PC-9 (cell line): ENCODE results near the gene FGF13. TPM values are rescaled to one million over a fixed set of nuclear protein-coding genes. Genes with fewer than 3 reads are reported as not detected.

ENCODE experiments used
- BruUV-seq: library from RNA; stranded (reverse); fragments of 400-500 nt; replicated peaks from 2 replicates; lab custom pipeline; 2021; lab: Mats Ljungman, UMichigan
- CTCF ChIA-PET: fragments of 300-600 bp; sonication (Branson Sonifier 250); formaldehyde crosslinking; loops from one replicate; lab custom pipeline; 2022; ENCODE audit warnings: antibody characterized with exemption; lab: Charles Lee
- POLR2A ChIA-PET: fragments of 300-600 bp; sonication (Branson Sonifier 250); formaldehyde crosslinking; loops from one replicate; lab custom pipeline; 2022; ENCODE audit warnings: antibody characterized with exemption; ENCODE audit not compliant: unreplicated experiment; lab: Charles Lee
- DNase-seq, 2 experiments: peaks; one replicate each; pipeline versions ENCODE4 v3.0.0 to v3.0.0-alpha.2; 2015 to 2022; ENCODE audit warnings: mixed read lengths in 1 of 2
- H2AFZ ChIP-seq: fragments of 200-600 bp; sonication (generic); 2 replicates; pipeline ENCODE4 v1.8.1; 2017; ENCODE audit warnings: antibody characterized with exemption
- H3F3A ChIP-seq: fragments of 200-600 bp; sonication (generic); 2 replicates; pipeline ENCODE4 v1.8.1; 2017; ENCODE audit warnings: antibody characterized with exemption, mild to moderate bottlenecking, low read depth; ENCODE audit not compliant: insufficient read depth
- H3K27ac ChIP-seq: fragments of 200-600 bp; sonication (generic); 2 replicates; pipeline ENCODE4 v1.6.1; 2016; ENCODE audit warnings: mixed run types
- H3K27me3 ChIP-seq: fragments of 200-600 bp; sonication (generic); 2 replicates; pipeline ENCODE4 v1.6.1; 2016; ENCODE audit warnings: low read depth, mixed run types; ENCODE audit not compliant: insufficient read depth
- H3K36me3 ChIP-seq: fragments of 200-600 bp; sonication (generic); 2 replicates; pipeline ENCODE4 v1.6.1; 2016; ENCODE audit warnings: low read depth, mixed run types
- H3K4me1 ChIP-seq: fragments of 200-600 bp; sonication (generic); replicated peaks from 2 replicates; pipeline ENCODE4 v1.6.1; 2016; ENCODE audit warnings: mixed run types; ENCODE audit not compliant: insufficient read depth
- H3K4me2 ChIP-seq: fragments of 200-600 bp; sonication (generic); 2 replicates; pipeline ENCODE4 v1.6.1; 2017; ENCODE audit warnings: mixed run types
- H3K4me3 ChIP-seq: fragments of 200-600 bp; sonication (generic); 2 replicates; pipeline ENCODE4 v1.6.1; 2016; ENCODE audit warnings: mixed run types
- H3K79me2 ChIP-seq: fragments of 200-600 bp; sonication (generic); 2 replicates; pipeline ENCODE4 v1.6.1; 2017; ENCODE audit warnings: low read depth, mixed run types
- H3K9me2 ChIP-seq: fragments of 200-600 bp; sonication (generic); 2 replicates; pipeline ENCODE4 v1.8.1; 2017; ENCODE audit warnings: mild to moderate bottlenecking; ENCODE audit not compliant: insufficient read depth
- H3K9me3 ChIP-seq: fragments of 200-600 bp; sonication (generic); 2 replicates; pipeline ENCODE4 v1.8.1; 2016; ENCODE audit warnings: low read depth; ENCODE audit not compliant: insufficient read depth
- H4K20me1 ChIP-seq: fragments of 200-600 bp; sonication (generic); 2 replicates; pipeline ENCODE4 v1.8.1; 2017; ENCODE audit not compliant: insufficient read depth
- CTCF ChIP-seq: fragments of 200-600 bp; sonication (generic); conservative IDR thresholded peaks from 2 replicates; pipeline ENCODE4 v1.6.1; 2017; ENCODE audit warnings: mixed run types, antibody characterized with exemption, mild to moderate bottlenecking, moderate library complexity
- EZH2 ChIP-seq: fragments of 200-600 bp; sonication (generic); IDR thresholded peaks from 2 replicates; pipeline ENCODE4 v1.8.0; 2017; ENCODE audit warnings: antibody characterized with exemption, low read depth
- intact Hi-C: fragments of 100-400 bp; cut with micrococcal nuclease; formaldehyde crosslinking; loops from one replicate; pipeline ENCODE4 v1.10.0; 2022; ENCODE audit not compliant: unreplicated experiment
- total RNA-seq: library from RNA; stranded (reverse); gene quantifications from 2 replicates; pipeline ENCODE4 v1.2.3, GENCODE V29; 2021

FGF13 gene
- total RNA-seq, 1 experiment from 2014 or later = 0.50 TPM

GRCh38 chrX:138664466-138664865 is 47.1 kb downstream of the FGF13 start:
- CTCF ChIA-PET = no interaction called here

GRCh38 chrX:138664016-138664415 is 47.5 kb downstream of the FGF13 start:
- no peak for DNase-seq
- H4K20me1 ChIP-seq = no peaks in the 10 kb centered on the region
- H3K9me3 ChIP-seq = no peaks in the 10 kb centered on the region
- H3F3A ChIP-seq = no peaks in the 10 kb centered on the region
- H3K27me3 ChIP-seq = no peaks in the 10 kb centered on the region
- TF ChIP-seq CTCF (no peak), EZH2 (no peak)
- no TSS peak for BruUV-seq
- no peaks in the 10 kb centered on the region for H3K79me2 ChIP-seq
- CTCF ChIA-PET = no interaction called here
- POLR2A ChIA-PET = no interaction called here
- no peak overlapping the region for H3K27ac ChIP-seq
- no peaks in the 10 kb centered on the region for H3K36me3 ChIP-seq
- H3K4me2 ChIP-seq = no peak overlapping the region
- no peaks in the 10 kb centered on the region for H3K9me2 ChIP-seq
- H3K4me3 ChIP-seq = no peak overlapping the region
- H3K4me1 ChIP-seq = no peaks in the 10 kb centered on the region
- intact Hi-C loops = no loop called here
- no peak overlapping the region for H2AFZ ChIP-seq

More at GRCh38 chrX:138664466-138664865, 47.1 kb downstream of the FGF13 start:
- Histone ChIP-seq H3K4me1 (no peaks in the 10 kb centered on the region), H3K4me3 (no peak overlapping the region), H2AFZ (no peak overlapping the region), H3K4me2 (no peak overlapping the region), H3K79me2 (no peaks in the 10 kb centered on the region), H3F3A (no peaks in the 10 kb centered on the region), H3K9me3 (no peaks in the 10 kb centered on the region), H3K27me3 (no peaks in the 10 kb centered on the region; the same call in 1 of the 2 replicates), H3K27ac (no peak overlapping the region), H3K36me3 (no peaks in the 10 kb centered on the region), H3K9me2 (no peaks in the 10 kb centered on the region), H4K20me1 (no peaks in the 10 kb centered on the region)
- intact Hi-C loops = no loop called here
- POLR2A ChIA-PET = no interaction called here
- no peak for DNase-seq
- no TSS peak for BruUV-seq
- TF ChIP-seq CTCF = no peak
- TF ChIP-seq EZH2 = no peak

- H3K79me2 ChIP-seq = no peaks in the 10 kb centered on the region
- no peaks in the 10 kb centered on the region for H3K36me3 ChIP-seq
- CTCF ChIA-PET = no interaction called here
- no peaks in the 10 kb centered on the region for H3F3A ChIP-seq
- H3K27ac ChIP-seq = no peak overlapping the region
- H3K27me3 ChIP-seq = no peaks in the 10 kb centered on the region
- H2AFZ ChIP-seq = no peak overlapping the region
- TF ChIP-seq EZH2 (no peak), CTCF (no peak)
- intact Hi-C loops = no loop called here
- no peaks in the 10 kb centered on the region; the same call in 1 of the 2 replicates for H4K20me1 ChIP-seq
- POLR2A ChIA-PET = no interaction called here
- no peak overlapping the region for H3K4me3 ChIP-seq
- no peaks in the 10 kb centered on the region for H3K9me2 ChIP-seq
- H3K4me2 ChIP-seq = no peak overlapping the region
- H3K9me3 ChIP-seq = no peaks in the 10 kb centered on the region
- BruUV-seq = no TSS peak
- H3K4me1 ChIP-seq = no peaks in the 10 kb centered on the region
- no peak for DNase-seq
These were observed 60.0 kb downstream of the FGF13 start for GRCh38 chrX:138651494-138651893.
